ENCODE measurements around the gene SEC14L3.

The SEC14L3 gene

GRCh38 chr22:30435674-30436126, 36.1 kb downstream of the SEC14L3 start:
- H2AFZ ChIP-seq (ENCODE audit: low read length): peak overlapping the region; percentile 36; the same call in 1 of the 2 replicates
- no peaks in the 10 kb centered on the region for H3K36me3 ChIP-seq (replicated peaks; ENCODE audit: insufficient read depth, low read length)
- H3F3A ChIP-seq (ENCODE audit: insufficient read depth, low read length): no peaks in the 10 kb centered on the region
- H3K9me2 ChIP-seq (replicated peaks; ENCODE audit: insufficient read depth, low read length): no peaks in the 10 kb centered on the region
- H3K4me2 ChIP-seq (ENCODE audit: low read depth, low read length): peak overlapping the region; percentile 20; the same call in 1 of the 2 replicates
- H3K4me3 ChIP-seq (ENCODE audit: low read length): no peak overlapping the region
- H4K20me1 ChIP-seq (ENCODE audit: insufficient read depth, low read length): no peaks in the 10 kb centered on the region
- peaks cover 39% of the 10 kb centered on the region for H3K27me3 ChIP-seq (replicated peaks; ENCODE audit: insufficient read depth, low read length)
- peak; percentile 40 for DNase-seq
- no peak overlapping the region for H3K27ac ChIP-seq (ENCODE audit: low read length)
- H3K9me3 ChIP-seq (replicated peaks; ENCODE audit: insufficient read depth, low read length): no peaks in the 10 kb centered on the region
- TF ChIP-seq, protein P1, sequence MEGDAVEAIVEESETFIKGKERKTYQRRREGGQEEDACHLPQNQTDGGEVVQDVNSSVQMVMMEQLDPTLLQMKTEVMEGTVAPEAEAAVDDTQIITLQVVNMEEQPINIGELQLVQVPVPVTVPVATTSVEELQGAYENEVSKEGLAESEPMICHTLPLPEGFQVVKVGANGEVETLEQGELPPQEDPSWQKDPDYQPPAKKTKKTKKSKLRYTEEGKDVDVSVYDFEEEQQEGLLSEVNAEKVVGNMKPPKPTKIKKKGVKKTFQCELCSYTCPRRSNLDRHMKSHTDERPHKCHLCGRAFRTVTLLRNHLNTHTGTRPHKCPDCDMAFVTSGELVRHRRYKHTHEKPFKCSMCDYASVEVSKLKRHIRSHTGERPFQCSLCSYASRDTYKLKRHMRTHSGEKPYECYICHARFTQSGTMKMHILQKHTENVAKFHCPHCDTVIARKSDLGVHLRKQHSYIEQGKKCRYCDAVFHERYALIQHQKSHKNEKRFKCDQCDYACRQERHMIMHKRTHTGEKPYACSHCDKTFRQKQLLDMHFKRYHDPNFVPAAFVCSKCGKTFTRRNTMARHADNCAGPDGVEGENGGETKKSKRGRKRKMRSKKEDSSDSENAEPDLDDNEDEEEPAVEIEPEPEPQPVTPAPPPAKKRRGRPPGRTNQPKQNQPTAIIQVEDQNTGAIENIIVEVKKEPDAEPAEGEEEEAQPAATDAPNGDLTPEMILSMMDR (IDR thresholded peaks at IDR 0.05; ENCODE audit: low read length): peak; percentile 32
- TF ChIP-seq EZH2phosphoT487 (IDR thresholded peaks at IDR 0.05; ENCODE audit: low read length): no peak
- H3K9ac ChIP-seq (ENCODE audit: low read length): no peak overlapping the region
- H3K4me1 ChIP-seq (ENCODE audit: low read length): peaks cover 3% of the 10 kb centered on the region; the same call in 1 of the 2 replicates
- H3K79me2 ChIP-seq (ENCODE audit: low read length): no peaks in the 10 kb centered on the region

DNA sequence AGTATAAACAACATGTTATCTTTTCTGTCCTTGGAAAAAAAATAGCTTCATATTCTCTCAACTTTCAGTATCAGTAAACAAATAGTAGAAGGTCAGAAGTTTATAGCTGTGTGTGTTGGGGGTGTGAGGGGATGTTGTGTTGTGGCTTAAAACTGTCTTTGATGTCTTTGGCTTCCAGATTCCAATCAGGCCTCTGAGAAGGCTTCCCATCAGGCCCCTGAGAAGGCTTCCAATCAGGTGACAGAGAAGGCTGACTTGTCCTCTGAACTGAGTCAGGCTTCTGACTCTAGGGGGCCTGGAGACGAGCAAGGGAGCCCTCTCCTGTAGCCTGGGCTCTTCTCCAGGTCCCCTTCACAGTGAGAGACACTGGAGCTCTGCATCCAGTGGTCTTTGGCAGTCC, 37.0 kb downstream of the SEC14L3 start:
- Histone ChIP-seq H3K27me3 (replicated peaks; ENCODE audit: insufficient read depth, low read length) (peaks cover 30% of the 10 kb centered on the region), H4K20me1 (ENCODE audit: insufficient read depth, low read length) (no peaks in the 10 kb centered on the region), H3K4me1 (ENCODE audit: low read length) (peaks cover 3% of the 10 kb centered on the region; the same call in 1 of the 2 replicates), H3K4me3 (ENCODE audit: low read length) (no peak overlapping the region), H3K4me2 (ENCODE audit: low read depth, low read length) (no peak overlapping the region), H3F3A (ENCODE audit: insufficient read depth, low read length) (no peaks in the 10 kb centered on the region), H3K9ac (ENCODE audit: low read length) (no peak overlapping the region), H2AFZ (ENCODE audit: low read length) (no peak overlapping the region), H3K9me2 (replicated peaks; ENCODE audit: insufficient read depth, low read length) (no peaks in the 10 kb centered on the region), H3K27ac (ENCODE audit: low read length) (no peak overlapping the region), H3K9me3 (replicated peaks; ENCODE audit: insufficient read depth, low read length) (no peaks in the 10 kb centered on the region), H3K36me3 (replicated peaks; ENCODE audit: insufficient read depth, low read length) (no peaks in the 10 kb centered on the region), H3K79me2 (ENCODE audit: low read length) (no peaks in the 10 kb centered on the region)
- TF ChIP-seq EZH2phosphoT487 (IDR thresholded peaks at IDR 0.05; ENCODE audit: low read length): no peak
- TF ChIP-seq, protein P1 (IDR thresholded peaks at IDR 0.05; ENCODE audit: low read length): no peak
- no peak for TF ChIP-seq EZH2 (optimal IDR thresholded peaks at IDR 0.05; ENCODE audit: low read depth, low read length)
- DNase-seq: no peak

DNA sequence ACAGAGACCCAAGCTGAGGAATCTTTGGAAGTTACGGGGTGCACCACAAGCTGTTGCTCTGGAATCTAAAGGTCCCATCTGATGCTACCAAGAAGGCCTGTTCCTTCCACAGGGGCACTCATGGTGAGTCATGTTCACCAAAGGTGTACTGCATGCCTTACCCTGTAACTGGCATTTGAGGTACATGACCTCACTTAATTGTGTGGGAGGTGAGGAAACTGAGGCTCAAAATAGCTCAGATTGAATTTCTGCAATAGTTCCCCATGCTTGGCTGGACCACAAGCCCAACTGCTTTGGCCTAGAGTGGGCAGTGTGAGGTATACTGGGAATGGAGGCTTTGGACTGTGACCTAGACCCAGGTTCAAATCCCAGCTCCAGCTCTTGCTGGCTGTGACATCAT, 38.0 kb downstream of the SEC14L3 start:
- Histone ChIP-seq H3K9me2 (replicated peaks; ENCODE audit: insufficient read depth, low read length) (no peaks in the 10 kb centered on the region), H3K9me3 (replicated peaks; ENCODE audit: insufficient read depth, low read length) (no peaks in the 10 kb centered on the region), H3K4me3 (ENCODE audit: low read length) (no peak overlapping the region), H3K9ac (ENCODE audit: low read length) (no peak overlapping the region), H2AFZ (ENCODE audit: low read length) (no peak overlapping the region), H3F3A (ENCODE audit: insufficient read depth, low read length) (no peaks in the 10 kb centered on the region), H3K4me1 (ENCODE audit: low read length) (peaks cover 3% of the 10 kb centered on the region; the same call in 1 of the 2 replicates), H4K20me1 (ENCODE audit: insufficient read depth, low read length) (no peaks in the 10 kb centered on the region), H3K79me2 (ENCODE audit: low read length) (no peaks in the 10 kb centered on the region), H3K27me3 (replicated peaks; ENCODE audit: insufficient read depth, low read length) (peaks cover 21% of the 10 kb centered on the region), H3K27ac (ENCODE audit: low read length) (no peak overlapping the region), H3K4me2 (ENCODE audit: low read depth, low read length) (no peak overlapping the region), H3K36me3 (replicated peaks; ENCODE audit: insufficient read depth, low read length) (no peaks in the 10 kb centered on the region)
- no peak for TF ChIP-seq EZH2phosphoT487 (IDR thresholded peaks at IDR 0.05; ENCODE audit: low read length)
- DNase-seq: no peak

- Histone ChIP-seq H3K27me3 (replicated peaks; ENCODE audit: insufficient read depth, low read length) (peaks cover 16% of the 10 kb centered on the region), H3K36me3 (replicated peaks; ENCODE audit: insufficient read depth, low read length) (no peaks in the 10 kb centered on the region), H2AFZ (ENCODE audit: low read length) (no peak overlapping the region), H3F3A (ENCODE audit: insufficient read depth, low read length) (no peaks in the 10 kb centered on the region), H3K4me1 (ENCODE audit: low read length) (peaks cover 3% of the 10 kb centered on the region; the same call in 1 of the 2 replicates), H3K9me2 (replicated peaks; ENCODE audit: insufficient read depth, low read length) (no peaks in the 10 kb centered on the region), H3K9ac (ENCODE audit: low read length) (no peak overlapping the region), H3K4me3 (ENCODE audit: low read length) (no peak overlapping the region), H3K9me3 (replicated peaks; ENCODE audit: insufficient read depth, low read length) (no peaks in the 10 kb centered on the region), H3K27ac (ENCODE audit: low read length) (no peak overlapping the region), H3K79me2 (ENCODE audit: low read length) (no peaks in the 10 kb centered on the region), H4K20me1 (ENCODE audit: insufficient read depth, low read length) (no peaks in the 10 kb centered on the region), H3K4me2 (ENCODE audit: low read depth, low read length) (no peak overlapping the region)
- no peak for DNase-seq
- no peak for TF ChIP-seq EZH2 (optimal IDR thresholded peaks at IDR 0.05; ENCODE audit: low read depth, low read length)
- TF ChIP-seq EZH2phosphoT487 (IDR thresholded peaks at IDR 0.05; ENCODE audit: low read length): no peak
- TF ChIP-seq, protein P1 (IDR thresholded peaks at IDR 0.05; ENCODE audit: low read length): no peak
Measured at GRCh38 chr22:30433227-30433626, 38.6 kb downstream of the SEC14L3 start.

Data from MM.1S (cell line).